Measurements from ENCODE around the gene LRRC30. TPM values are rescaled to one million over a fixed set of nuclear protein-coding genes. Genes with fewer than 3 reads are reported as not detected.

LRRC30 gene
- total and polyA plus RNA-seq, 2 experiments from 2014 or later: not detected

- no peak overlapping the region for H2AFZ ChIP-seq
- H3K79me2 ChIP-seq: no peaks in the 10 kb centered on the region
- TF ChIP-seq, protein P1, sequence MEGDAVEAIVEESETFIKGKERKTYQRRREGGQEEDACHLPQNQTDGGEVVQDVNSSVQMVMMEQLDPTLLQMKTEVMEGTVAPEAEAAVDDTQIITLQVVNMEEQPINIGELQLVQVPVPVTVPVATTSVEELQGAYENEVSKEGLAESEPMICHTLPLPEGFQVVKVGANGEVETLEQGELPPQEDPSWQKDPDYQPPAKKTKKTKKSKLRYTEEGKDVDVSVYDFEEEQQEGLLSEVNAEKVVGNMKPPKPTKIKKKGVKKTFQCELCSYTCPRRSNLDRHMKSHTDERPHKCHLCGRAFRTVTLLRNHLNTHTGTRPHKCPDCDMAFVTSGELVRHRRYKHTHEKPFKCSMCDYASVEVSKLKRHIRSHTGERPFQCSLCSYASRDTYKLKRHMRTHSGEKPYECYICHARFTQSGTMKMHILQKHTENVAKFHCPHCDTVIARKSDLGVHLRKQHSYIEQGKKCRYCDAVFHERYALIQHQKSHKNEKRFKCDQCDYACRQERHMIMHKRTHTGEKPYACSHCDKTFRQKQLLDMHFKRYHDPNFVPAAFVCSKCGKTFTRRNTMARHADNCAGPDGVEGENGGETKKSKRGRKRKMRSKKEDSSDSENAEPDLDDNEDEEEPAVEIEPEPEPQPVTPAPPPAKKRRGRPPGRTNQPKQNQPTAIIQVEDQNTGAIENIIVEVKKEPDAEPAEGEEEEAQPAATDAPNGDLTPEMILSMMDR (IDR thresholded peaks at IDR 0.05; ENCODE audit: poor library complexity): no peak
- TF ChIP-seq EZH2 (IDR thresholded peaks at IDR 0.05; ENCODE audit: borderline replicate concordance) (no peak), EZH2phosphoT487 (IDR thresholded peaks at IDR 0.05; ENCODE audit: low read depth, severe bottlenecking, unreplicated experiment) (no peak)
- DNase-seq (ENCODE audit: low spot score): no peak
- H3K27ac ChIP-seq: no peak overlapping the region
- no peaks in the 10 kb centered on the region for H4K20me1 ChIP-seq (ENCODE audit: insufficient read depth, poor library complexity, severe bottlenecking)
- H3K9me2 ChIP-seq (replicated peaks; ENCODE audit: insufficient read depth): no peaks in the 10 kb centered on the region
- no peaks in the 10 kb centered on the region for H3K9me3 ChIP-seq (ENCODE audit: low read depth)
- peaks cover 7% of the 10 kb centered on the region for H3K4me1 ChIP-seq (ENCODE audit: insufficient read depth)
- no peaks in the 10 kb centered on the region for H3K36me3 ChIP-seq (replicated peaks; ENCODE audit: insufficient read depth, low read depth)
- no peak overlapping the region for H3K4me2 ChIP-seq
- H3K27me3 ChIP-seq: no peaks in the 10 kb centered on the region
- no peak overlapping the region for H3K4me3 ChIP-seq
Observed at GRCh38 chr18:7205346-7205745, 25.5 kb upstream of the LRRC30 start.

DNA sequence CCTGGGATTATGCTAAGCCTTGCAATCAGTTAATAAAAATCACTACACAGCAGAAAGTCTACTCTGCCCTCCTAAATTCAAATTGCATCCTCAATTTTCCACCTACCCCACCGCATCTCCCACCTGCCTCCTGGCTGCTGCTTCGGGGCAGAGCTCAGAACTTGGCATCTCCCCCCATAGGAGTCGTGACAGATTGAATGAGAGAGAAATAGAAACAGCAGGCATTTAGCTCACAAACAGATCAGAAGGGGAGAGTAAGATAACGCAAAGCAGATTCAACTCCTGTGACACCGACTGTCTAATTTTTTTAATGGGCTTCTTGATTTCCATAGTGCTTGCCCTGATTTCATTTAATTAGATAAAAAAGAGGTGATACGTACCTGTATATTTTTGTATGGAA lies 24.7 kb upstream of the LRRC30 start:
- Histone ChIP-seq H3K4me3 (no peak overlapping the region), H3K9me2 (replicated peaks; ENCODE audit: insufficient read depth) (no peaks in the 10 kb centered on the region), H3K4me1 (ENCODE audit: insufficient read depth) (peaks cover 7% of the 10 kb centered on the region), H3K79me2 (no peaks in the 10 kb centered on the region), H2AFZ (no peak overlapping the region), H3K27ac (no peak overlapping the region), H4K20me1 (ENCODE audit: insufficient read depth, poor library complexity, severe bottlenecking) (no peaks in the 10 kb centered on the region), H3K36me3 (replicated peaks; ENCODE audit: insufficient read depth, low read depth) (no peaks in the 10 kb centered on the region), H3K4me2 (peak overlapping the region; percentile 41), H3K9me3 (ENCODE audit: low read depth) (no peaks in the 10 kb centered on the region), H3K27me3 (no peaks in the 10 kb centered on the region)
- whole genome bisulfite sequencing (ENCODE audit: low lambda C conversion rate, missing lambda C conversion rate): 41% methylated on average over 6 of the region's 6 CpGs
- no peak for DNase-seq (ENCODE audit: low spot score)
- TF ChIP-seq, protein P1 (IDR thresholded peaks at IDR 0.05; ENCODE audit: poor library complexity): no peak
- TF ChIP-seq EZH2phosphoT487 (IDR thresholded peaks at IDR 0.05; ENCODE audit: low read depth, severe bottlenecking, unreplicated experiment): no peak
- no peak for TF ChIP-seq EZH2 (IDR thresholded peaks at IDR 0.05; ENCODE audit: borderline replicate concordance)

GRCh38 chr18:7207366-7207915 lies 23.4 kb upstream of the LRRC30 start:
- no peak for DNase-seq (ENCODE audit: low spot score)
- Histone ChIP-seq H3K36me3 (replicated peaks; ENCODE audit: insufficient read depth, low read depth) (no peaks in the 10 kb centered on the region), H3K4me2 (no peak overlapping the region), H4K20me1 (ENCODE audit: insufficient read depth, poor library complexity, severe bottlenecking) (no peaks in the 10 kb centered on the region), H3K4me1 (ENCODE audit: insufficient read depth) (peaks cover 7% of the 10 kb centered on the region), H3K4me3 (no peak overlapping the region), H2AFZ (no peak overlapping the region), H3K9me2 (replicated peaks; ENCODE audit: insufficient read depth) (no peaks in the 10 kb centered on the region), H3K79me2 (no peaks in the 10 kb centered on the region), H3K27me3 (no peaks in the 10 kb centered on the region), H3K27ac (no peak overlapping the region), H3K9me3 (ENCODE audit: low read depth) (no peaks in the 10 kb centered on the region)
- 62% methylated on average over 4 of the region's 4 CpGs for WGBS (ENCODE audit: low lambda C conversion rate, missing lambda C conversion rate)
- TF ChIP-seq EZH2phosphoT487 (IDR thresholded peaks at IDR 0.05; ENCODE audit: low read depth, severe bottlenecking, unreplicated experiment) (no peak), EZH2 (IDR thresholded peaks at IDR 0.05; ENCODE audit: borderline replicate concordance) (no peak)
- TF ChIP-seq, protein P1 (IDR thresholded peaks at IDR 0.05; ENCODE audit: poor library complexity): no peak
